Neural crest cell (in vitro differentiated cells): ENCODE results near the gene EIF2B5. TPM values are rescaled to one million over a fixed set of nuclear protein-coding genes. Genes with fewer than 3 reads are reported as not detected.

Experiments used
- DNase-seq: peaks from one replicate; pipeline ENCODE4 v3.0.0; 2021; ENCODE audit warnings: low read depth, mixed read lengths, low spot score
- H3K27ac Mint-ChIP-seq: one replicate; pipeline ENCODE4 v1.8.0; 2021; ENCODE audit warnings: mild to moderate bottlenecking, mixed read lengths; ENCODE audit not compliant: unreplicated experiment
- H3K27me3 Mint-ChIP-seq: 2 replicates; pipeline ENCODE4 v1.8.0; 2021; ENCODE audit warnings: low read depth, mild to moderate bottlenecking, mixed read lengths
- H3K36me3 Mint-ChIP-seq: 2 replicates; pipeline ENCODE4 v1.8.0; 2021; ENCODE audit warnings: low read depth, mild to moderate bottlenecking, mixed read lengths
- H3K4me1 Mint-ChIP-seq: 2 replicates; pipeline ENCODE4 v1.8.0; 2021; ENCODE audit warnings: mixed read lengths
- H3K4me3 Mint-ChIP-seq: one replicate; pipeline ENCODE4 v1.8.0; 2021; ENCODE audit warnings: mild to moderate bottlenecking, mixed read lengths
- H3K9me3 Mint-ChIP-seq: 2 replicates; pipeline ENCODE4 v1.8.0; 2021; ENCODE audit warnings: mixed read lengths
- CTCF ChIP-seq: fragments of 200-600 bp; sonication (generic); conservative IDR thresholded peaks from 2 replicates; pipeline ENCODE4 v1.5.0; 2021; ENCODE audit warnings: antibody characterized with exemption, mild to moderate bottlenecking
- total RNA-seq: library from RNA; stranded (reverse); gene quantifications from 2 replicates; pipeline ENCODE4 v1.2.1, GENCODE V29; 2021

Gene EIF2B5
- total RNA-seq, 1 donor from 2014 or later: 57.7 TPM

- no peak for DNase-seq
- H3K4me3 Mint-ChIP-seq: peak overlapping the region; percentile 42
- TF ChIP-seq CTCF: peak; percentile 51
- peaks cover 5% of the 10 kb centered on the region for H3K27me3 Mint-ChIP-seq
- no peaks in the 10 kb centered on the region for H3K9me3 Mint-ChIP-seq
- H3K36me3 Mint-ChIP-seq: no peaks in the 10 kb centered on the region
- H3K4me1 Mint-ChIP-seq: peaks cover 8% of the 10 kb centered on the region
- no peak overlapping the region for H3K27ac Mint-ChIP-seq
These were observed 6.1 kb upstream of the EIF2B5 start for GRCh38 chr3:184129012-184129411.

- TF ChIP-seq CTCF: no peak
- Mint-ChIP-seq H3K9me3 (no peaks in the 10 kb centered on the region), H3K36me3 (no peaks in the 10 kb centered on the region), H3K4me1 (peaks cover 38% of the 10 kb centered on the region), H3K27ac (no peak overlapping the region), H3K27me3 (peaks cover 5% of the 10 kb centered on the region), H3K4me3 (no peak overlapping the region)
- DNase-seq: no peak
These were observed 2.2 kb upstream of the EIF2B5 start for GRCh38 chr3:184132945-184133344.

- Mint-ChIP-seq H3K36me3 (no peaks in the 10 kb centered on the region), H3K4me1 (peaks cover 38% of the 10 kb centered on the region), H3K27me3 (peaks cover 5% of the 10 kb centered on the region), H3K27ac (peak overlapping the region; percentile 78), H3K9me3 (no peaks in the 10 kb centered on the region), H3K4me3 (peak overlapping the region; percentile 94)
- TF ChIP-seq CTCF: no peak
- peak; percentile 64 for DNase-seq
These were observed 1.1 kb upstream of the EIF2B5 start for GRCh38 chr3:184133840-184134745.

GRCh38 chr3:184134746-184135148, 411 bp upstream of the EIF2B5 start:
- Mint-ChIP-seq H3K9me3 (no peaks in the 10 kb centered on the region), H3K4me3 (peak overlapping the region; percentile 94), H3K27me3 (peaks cover 5% of the 10 kb centered on the region), H3K27ac (peak overlapping the region; percentile 78), H3K36me3 (no peaks in the 10 kb centered on the region), H3K4me1 (peaks cover 38% of the 10 kb centered on the region)
- no peak for TF ChIP-seq CTCF
- no peak for DNase-seq

- peaks cover 38% of the 10 kb centered on the region for H3K4me1 Mint-ChIP-seq
- H3K27me3 Mint-ChIP-seq: peaks cover 5% of the 10 kb centered on the region
- H3K4me3 Mint-ChIP-seq: peak overlapping the region; percentile 94
- no peaks in the 10 kb centered on the region for H3K36me3 Mint-ChIP-seq
- peak overlapping the region; percentile 78 for H3K27ac Mint-ChIP-seq
- TF ChIP-seq CTCF: no peak
- no peaks in the 10 kb centered on the region for H3K9me3 Mint-ChIP-seq
- no peak for DNase-seq
These were observed 728 bp downstream of the EIF2B5 start for GRCh38 chr3:184135911-184136260.
